Psoas muscle (tissue), 8 donors: ENCODE results near the gene RTL5. TPM values are rescaled to one million over a fixed set of nuclear protein-coding genes. Genes with fewer than 3 reads are reported as not detected.

Source experiments
- ATAC-seq, 4 donors: fragments of 200-7000 bp; cut with Tn5 transposase; one replicate each; pipeline ENCODE4 v1.9.1; 2020; ENCODE audit warnings: moderate library complexity in 3 of 4, mild to moderate bottlenecking in 2 of 4
- DNase-seq, 2 donors: peaks; one replicate each; pipeline ENCODE4 v3.0.0-alpha.2; 2020
- H3K27ac ChIP-seq: fragments of 200-600 bp; one replicate; pipeline ENCODE4 v1.8.0; 2022
- H3K27me3 ChIP-seq, 3 donors: fragments of 200-600 bp in 1 of 3; one replicate each; pipeline versions ENCODE4 v1.6.1 to v1.8.0; 2013 to 2022; ENCODE audit warnings: low read length in 2 of 3, mild to moderate bottlenecking in 2 of 3, moderate library complexity in 1 of 3; ENCODE audit not compliant: insufficient read depth in 3 of 3
- H3K36me3 ChIP-seq, 2 donors: fragments of 200-600 bp in 1 of 2; one replicate each; pipeline versions ENCODE4 v1.6.1 to v1.8.0; 2013 to 2022; ENCODE audit warnings: low read depth in 1 of 2, mild to moderate bottlenecking in 1 of 2, moderate library complexity in 1 of 2; ENCODE audit not compliant: insufficient read depth in 1 of 2
- H3K4me1 ChIP-seq: fragments of 200-600 bp; one replicate; pipeline ENCODE4 v1.8.0; 2022
- H3K4me3 ChIP-seq: fragments of 200-600 bp; one replicate; pipeline ENCODE4 v1.8.0; 2022; ENCODE audit warnings: mild to moderate bottlenecking
- H3K9me3 ChIP-seq: fragments of 200-600 bp; one replicate; pipeline ENCODE4 v1.8.0; 2022
- CTCF ChIP-seq: fragments of 200-600 bp; IDR thresholded peaks from one replicate; pipeline ENCODE4 v1.8.0; 2022; ENCODE audit warnings: antibody characterized with exemption
- WGBS, 3 donors: extraction: QIAGEN DNeasy Blood & Tissue Kit; methylation state at CpG; one replicate each; pipeline versions ENCODE4 v1.1.6 to v1.1.7; 2013; 5-methylcytosine and 5-hydroxymethylcytosine counted together
- intact Hi-C, 2 donors: fragments of 100-400 bp; cut with DNase I; formaldehyde crosslinking; loops; one replicate each; pipeline versions ENCODE4 v1.11.0 to v1.14.2; 2022
- polyA plus RNA-seq, 3 donors: library from polyadenylated mRNA; stranded (reverse); fragments of 200-250 nt; gene quantifications; one replicate each; pipeline ENCODE4 v1.2.3, GENCODE V29; 2013
- total RNA-seq, 4 donors: library from RNA; stranded (reverse); fragmentation: NEBNext Ultra II Directional in 2 of 4; extraction: Animal tissue kit (Norgen Biotek cat#: 25700) in 2 of 4; gene quantifications; one replicate each; pipeline versions ENCODE4 v1.2.1 to v1.2.4, GENCODE V29; 2021 to 2023
- donor health status: healthy with polysubstance abuse.
- donor health status: DM: no; HTN: no; CAD: no; lungs with moderate emphysema.
- donor health status: Bipolar disorder and iron deficiency.
- donor health status: healthy.
- donor health status: DM: yes; HTN: yes; CAD: no.
- donor health status: DM: no; HTN: no; CAD: no.
- donor health status: DM: no; HTN: no; CAD: no.
- donor health status: DM: yes; HTN: yes; CAD: no.

RTL5 gene
- total and polyA plus RNA-seq, 7 donors: 0.37 to 2.2 (median 0.91) TPM

GRCh38 chrX:72169008-72169728 lies 37.5 kb upstream of the RTL5 start:
- peaks cover 0 to 15% (median 0%) of the 10 kb centered on the region in 3 donors for H3K27me3 ChIP-seq
- H3K4me1 ChIP-seq: no peaks in the 10 kb centered on the region
- no peaks in the 10 kb centered on the region for H3K9me3 ChIP-seq
- no peak overlapping the region for H3K27ac ChIP-seq
- TF ChIP-seq CTCF: no peak
- DNase-seq (no peak), ATAC-seq (no peak)
- 51 to 54% (median 51%) methylated on average over 6 of the region's 6 CpGs for WGBS, 3 donors
- peak overlapping the region; percentile 12 for H3K4me3 ChIP-seq
- no peaks in the 10 kb centered on the region for H3K36me3 ChIP-seq
- intact Hi-C loops: no loop called here

GRCh38 chrX:72165551-72165950 lies 33.8 kb upstream of the RTL5 start:
- DNase-seq (no peak), ATAC-seq (no peak)
- Histone ChIP-seq H3K4me1 (no peaks in the 10 kb centered on the region), H3K27me3 (peaks cover 0 to 23% (median 0%) of the 10 kb centered on the region in 3 donors), H3K9me3 (no peaks in the 10 kb centered on the region), H3K27ac (no peak overlapping the region), H3K36me3 (no peaks in the 10 kb centered on the region), H3K4me3 (no peak overlapping the region)
- intact Hi-C loops: no loop called here
- no peak for TF ChIP-seq CTCF
- 52 to 88% (median 72%) methylated on average over 4 of the region's 4 CpGs for WGBS, 3 donors

GRCh38 chrX:72159769-72160168 lies 28.1 kb upstream of the RTL5 start:
- Histone ChIP-seq H3K27me3 (peaks cover 0 to 19% (median 0%) of the 10 kb centered on the region in 3 donors), H3K9me3 (no peaks in the 10 kb centered on the region), H3K36me3 (no peaks in the 10 kb centered on the region), H3K4me3 (no peak overlapping the region), H3K27ac (no peak overlapping the region), H3K4me1 (no peaks in the 10 kb centered on the region)
- DNase-seq (no peak), ATAC-seq (no peak)
- intact Hi-C loops: no loop called here
- WGBS, 3 donors: 80 to 84% (median 83%) methylated on average over 10 of the region's 10 CpGs
- no peak for TF ChIP-seq CTCF

- Histone ChIP-seq H3K4me1 (no peaks in the 10 kb centered on the region), H3K4me3 (no peak overlapping the region), H3K27ac (no peak overlapping the region), H3K36me3 (no peaks in the 10 kb centered on the region), H3K9me3 (no peaks in the 10 kb centered on the region), H3K27me3 (peaks cover 0 to 14% (median 0%) of the 10 kb centered on the region in 3 donors)
- intact Hi-C loops: no loop called here
- ATAC-seq: no peak
- WGBS, 3 donors: 79 to 90% (median 81%) methylated on average over 3 of the region's 3 CpGs
- no peak for TF ChIP-seq CTCF
- DNase-seq: no peak
These were observed 27.1 kb upstream of the RTL5 start for GRCh38 chrX:72158773-72159172.

- H3K36me3 ChIP-seq: no peaks in the 10 kb centered on the region
- H3K27ac ChIP-seq: no peak overlapping the region
- no peaks in the 10 kb centered on the region for H3K4me1 ChIP-seq
- no peaks in the 10 kb centered on the region for H3K9me3 ChIP-seq
- no peak for TF ChIP-seq CTCF
- WGBS, 3 donors: 62 to 71% (median 63%) methylated on average over 2 of the region's 2 CpGs
- ATAC-seq (no peak), DNase-seq (no peak)
- H3K27me3 ChIP-seq: peaks cover 0 to 19% (median 0%) of the 10 kb centered on the region in 3 donors
- no peak overlapping the region for H3K4me3 ChIP-seq
- intact Hi-C loops: no loop called here
These were observed 14.8 kb upstream of the RTL5 start for GRCh38 chrX:72146527-72146926.
